Measurements from ENCODE around the gene TMEM236. TPM values are rescaled to one million over a fixed set of nuclear protein-coding genes. Genes with fewer than 3 reads are reported as not detected.
"Not testable (repeated sequence)": the region's sequence is repeated elsewhere in the genome, so short reads cannot be mapped to it uniquely, and the experiment has no call there.

The TMEM236 gene
- total RNA-seq, 2 experiments from 2014 or later: 0.05 to 0.06 TPM

DNA sequence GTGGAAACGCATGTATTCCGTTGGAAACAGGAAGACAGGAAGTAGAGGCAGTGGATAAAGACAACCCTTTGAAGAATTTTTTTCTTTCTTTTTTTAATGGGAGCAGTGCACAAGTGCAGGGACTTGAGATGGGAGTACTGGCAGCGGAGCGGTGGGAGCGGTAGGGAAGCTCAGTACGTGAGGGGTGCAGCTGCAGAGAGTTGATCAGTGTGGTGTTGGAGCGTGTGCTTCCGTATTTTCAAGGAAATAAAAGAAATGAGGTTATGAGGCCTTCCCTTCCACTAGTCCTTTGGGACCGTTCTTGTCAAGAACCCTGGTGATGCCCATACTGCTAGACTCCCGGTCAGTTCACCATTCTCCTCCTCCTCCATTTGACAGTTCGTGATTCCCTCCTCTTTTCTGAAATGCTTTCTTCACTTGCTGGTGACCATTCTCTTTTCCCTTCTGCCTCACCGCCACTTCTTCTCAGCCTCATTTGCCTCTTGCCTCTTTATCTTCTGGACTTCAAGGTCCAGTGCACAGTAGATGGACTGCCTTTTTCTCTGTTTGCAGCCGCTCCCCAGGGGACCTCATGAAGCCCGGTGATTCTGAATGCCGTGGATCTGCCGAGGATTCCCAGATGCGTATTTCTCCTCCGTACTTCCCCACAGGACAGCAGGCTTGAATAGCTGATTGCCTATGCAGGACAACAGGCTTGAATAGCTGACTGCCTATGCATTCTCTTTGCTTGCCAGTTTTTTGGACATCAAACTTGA, 39.1 kb upstream of the TMEM236 start:
- peaks cover 69% of the 10 kb centered on the region for H3K36me3 ChIP-seq (ENCODE audit: insufficient read depth, low read length)
- H3K4me3 ChIP-seq (ENCODE audit: low read length): no peak overlapping the region
- H3K4me1 Mint-ChIP-seq (ENCODE audit: low read depth): no peaks in the 10 kb centered on the region
- H3K9me3 Mint-ChIP-seq: no peaks in the 10 kb centered on the region
- no peak for DNase-seq
- H3K27me3 ChIP-seq (ENCODE audit: control insufficient read depth in 1 of 2, insufficient read depth in 2 of 2, low read length in 2 of 2): no peaks in the 10 kb centered on the region
- ATAC-seq (ENCODE audit: poor library complexity): no peak
- intact Hi-C loops (cut with DNase I, micrococcal nuclease): no loop called here
- H3K36me3 Mint-ChIP-seq (ENCODE audit: low read depth): peaks cover 100% of the 10 kb centered on the region
- no peaks in the 10 kb centered on the region for H3K27me3 Mint-ChIP-seq
- CTCF ChIA-PET: no interaction called here
- H3K27ac ChIP-seq (ENCODE audit: low read depth in 1 of 2, low read length in 2 of 2): no peak overlapping the region
- POLR2A ChIA-PET: no interaction called here
- no peaks in the 10 kb centered on the region for H3K4me1 ChIP-seq (ENCODE audit: insufficient read depth, low read length)
- no peak overlapping the region for H3K4me3 Mint-ChIP-seq
- H3K9me3 ChIP-seq (ENCODE audit: control insufficient read depth in 1 of 2, insufficient read depth in 1 of 2, low read length in 2 of 2): no peaks in the 10 kb centered on the region
- no peak overlapping the region for H3K27ac Mint-ChIP-seq
- TF ChIP-seq, protein P1, sequence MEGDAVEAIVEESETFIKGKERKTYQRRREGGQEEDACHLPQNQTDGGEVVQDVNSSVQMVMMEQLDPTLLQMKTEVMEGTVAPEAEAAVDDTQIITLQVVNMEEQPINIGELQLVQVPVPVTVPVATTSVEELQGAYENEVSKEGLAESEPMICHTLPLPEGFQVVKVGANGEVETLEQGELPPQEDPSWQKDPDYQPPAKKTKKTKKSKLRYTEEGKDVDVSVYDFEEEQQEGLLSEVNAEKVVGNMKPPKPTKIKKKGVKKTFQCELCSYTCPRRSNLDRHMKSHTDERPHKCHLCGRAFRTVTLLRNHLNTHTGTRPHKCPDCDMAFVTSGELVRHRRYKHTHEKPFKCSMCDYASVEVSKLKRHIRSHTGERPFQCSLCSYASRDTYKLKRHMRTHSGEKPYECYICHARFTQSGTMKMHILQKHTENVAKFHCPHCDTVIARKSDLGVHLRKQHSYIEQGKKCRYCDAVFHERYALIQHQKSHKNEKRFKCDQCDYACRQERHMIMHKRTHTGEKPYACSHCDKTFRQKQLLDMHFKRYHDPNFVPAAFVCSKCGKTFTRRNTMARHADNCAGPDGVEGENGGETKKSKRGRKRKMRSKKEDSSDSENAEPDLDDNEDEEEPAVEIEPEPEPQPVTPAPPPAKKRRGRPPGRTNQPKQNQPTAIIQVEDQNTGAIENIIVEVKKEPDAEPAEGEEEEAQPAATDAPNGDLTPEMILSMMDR (IDR thresholded peaks at IDR 0.05): no peak

- ChIA-PET POLR2A (no interaction called here), CTCF (no interaction called here)
- TF ChIP-seq, protein P1 (IDR thresholded peaks at IDR 0.05): no peak
- no peak for DNase-seq
- H3K36me3 Mint-ChIP-seq (ENCODE audit: low read depth): peaks cover 94% of the 10 kb centered on the region
- Histone ChIP-seq H3K27me3 (ENCODE audit: control insufficient read depth in 1 of 2, insufficient read depth in 2 of 2, low read length in 2 of 2) (no peaks in the 10 kb centered on the region), H3K4me1 (ENCODE audit: insufficient read depth, low read length) (no peaks in the 10 kb centered on the region), H3K27ac (ENCODE audit: low read depth in 1 of 2, low read length in 2 of 2) (no peak overlapping the region), H3K4me3 (ENCODE audit: low read length) (no peak overlapping the region), H3K36me3 (ENCODE audit: insufficient read depth, low read length) (peaks cover 62% of the 10 kb centered on the region), H3K9me3 (ENCODE audit: control insufficient read depth in 1 of 2, insufficient read depth in 1 of 2, low read length in 2 of 2) (no peaks in the 10 kb centered on the region)
- H3K27me3 Mint-ChIP-seq: no peaks in the 10 kb centered on the region
- no peaks in the 10 kb centered on the region for H3K9me3 Mint-ChIP-seq
- ATAC-seq (ENCODE audit: poor library complexity): no peak
- H3K4me1 Mint-ChIP-seq (ENCODE audit: low read depth): no peaks in the 10 kb centered on the region
- H3K27ac Mint-ChIP-seq: no peak overlapping the region
- intact Hi-C loops (cut with DNase I, micrococcal nuclease): no loop called here
- no peak overlapping the region for H3K4me3 Mint-ChIP-seq
These were observed 38.2 kb upstream of the TMEM236 start for GRCh38 chr10:17713758-17714157.

GRCh38 chr10:17716161-17716560, 35.8 kb upstream of the TMEM236 start:
- Mint-ChIP-seq H3K36me3 (ENCODE audit: low read depth) (peaks cover 86% of the 10 kb centered on the region), H3K4me1 (ENCODE audit: low read depth) (no peaks in the 10 kb centered on the region), H3K9me3 (no peaks in the 10 kb centered on the region), H3K27me3 (no peaks in the 10 kb centered on the region), H3K27ac (no peak overlapping the region), H3K4me3 (no peak overlapping the region)
- Histone ChIP-seq H3K27me3 (ENCODE audit: control insufficient read depth in 1 of 2, insufficient read depth in 2 of 2, low read length in 2 of 2) (no peaks in the 10 kb centered on the region), H3K36me3 (ENCODE audit: insufficient read depth, low read length) (peaks cover 44% of the 10 kb centered on the region), H3K4me3 (ENCODE audit: low read length) (no peak overlapping the region), H3K9me3 (ENCODE audit: control insufficient read depth in 1 of 2, insufficient read depth in 1 of 2, low read length in 2 of 2) (no peaks in the 10 kb centered on the region), H3K4me1 (ENCODE audit: insufficient read depth, low read length) (no peaks in the 10 kb centered on the region), H3K27ac (ENCODE audit: low read depth in 1 of 2, low read length in 2 of 2) (no peak overlapping the region)
- intact Hi-C loops (cut with DNase I, micrococcal nuclease): no loop called here
- ATAC-seq (ENCODE audit: poor library complexity) (no peak), DNase-seq (no peak)
- ChIA-PET CTCF (no interaction called here), POLR2A (interaction anchor here (0.6 kb wide), 1 partner anchor 560 kb away, joined by 4 read pairs; no protein-coding TSS in a partner anchor)
- TF ChIP-seq, protein P1 (IDR thresholded peaks at IDR 0.05): no peak

- H3K36me3 Mint-ChIP-seq (ENCODE audit: low read depth): peaks cover 42% of the 10 kb centered on the region
- H3K4me1 Mint-ChIP-seq (ENCODE audit: low read depth); H3K4me3 Mint-ChIP-seq; H3K27me3 Mint-ChIP-seq; POLR2A ChIA-PET; DNase-seq; H3K27ac Mint-ChIP-seq; H3K9me3 ChIP-seq (ENCODE audit: control insufficient read depth in 1 of 2, insufficient read depth in 1 of 2, low read length in 2 of 2); H3K36me3 ChIP-seq (ENCODE audit: insufficient read depth, low read length); H3K4me1 ChIP-seq (ENCODE audit: insufficient read depth, low read length); H3K27me3 ChIP-seq (ENCODE audit: control insufficient read depth in 1 of 2, insufficient read depth in 2 of 2, low read length in 2 of 2); H3K27ac ChIP-seq (ENCODE audit: low read depth in 1 of 2, low read length in 2 of 2); ATAC-seq (ENCODE audit: poor library complexity); CTCF ChIA-PET; intact Hi-C loops (cut with DNase I, micrococcal nuclease); H3K9me3 Mint-ChIP-seq; H3K4me3 ChIP-seq (ENCODE audit: low read length): not testable (repeated sequence)
These were observed 29.5 kb upstream of the TMEM236 start for GRCh38 chr10:17722317-17723014.

Data from CD4-positive, alpha-beta T cell (primary cell).